Neural cell (in vitro differentiated cells): ENCODE results near the gene PRKCA. TPM values are rescaled to one million over a fixed set of nuclear protein-coding genes. Genes with fewer than 3 reads are reported as not detected.

ENCODE experiments used
- H2AFZ ChIP-seq: fragments of 200-600, 300-800 bp; sonication (generic), shearing (Covaris generic); 2 replicates; pipeline ENCODE4 v1.6.0; 2014; ENCODE audit warnings: low read depth, mild to moderate bottlenecking, antibody characterized with exemption, low read length, moderate library complexity
- H3F3A ChIP-seq: fragments of 200-600 bp; shearing (Covaris generic); 2 replicates; pipeline ENCODE4 v1.6.1; 2016; ENCODE audit warnings: mild to moderate bottlenecking, moderate library complexity, mixed read lengths, antibody characterized with exemption, low read length; ENCODE audit not compliant: insufficient read depth, poor library complexity, severe bottlenecking
- H3K27ac ChIP-seq: fragments of 200-600, 300-800 bp; sonication (generic), shearing (Covaris generic); 2 replicates; pipeline ENCODE4 v1.5.1; 2014; ENCODE audit warnings: mild to moderate bottlenecking, low read length, moderate library complexity
- H3K27me3 ChIP-seq: fragments of 300-800, 200-600 bp; sonication (generic), shearing (Covaris generic); 2 replicates; pipeline ENCODE4 v1.6.0; 2014; ENCODE audit warnings: mild to moderate bottlenecking, low read depth, low read length, moderate library complexity; ENCODE audit not compliant: insufficient read depth
- H3K36me3 ChIP-seq: fragments of 300-800, 200-600 bp; sonication (generic), shearing (Covaris generic); 2 replicates; pipeline ENCODE4 v1.5.1; 2014; ENCODE audit warnings: mild to moderate bottlenecking, antibody characterized with exemption, low read length, moderate library complexity; ENCODE audit not compliant: insufficient read depth
- H3K4me2 ChIP-seq: fragments of 300-800, 200-600 bp; sonication (generic), shearing (Covaris generic); 2 replicates; pipeline ENCODE4 v1.6.0; 2014; ENCODE audit warnings: mild to moderate bottlenecking, low read length
- H3K4me3 ChIP-seq: fragments of 300-800, 200-600 bp; sonication (generic), shearing (Covaris generic); 2 replicates; pipeline ENCODE4 v1.5.1; 2014; ENCODE audit warnings: mild to moderate bottlenecking, low read length, moderate library complexity
- H3K79me2 ChIP-seq: fragments of 200-600 bp; shearing (Covaris generic); replicated peaks from 2 replicates; pipeline ENCODE4 v1.6.0; 2014; ENCODE audit warnings: mild to moderate bottlenecking, low read length, moderate library complexity; ENCODE audit not compliant: insufficient read depth
- H3K9ac ChIP-seq: fragments of 300-800, 200-600 bp; sonication (generic), shearing (Covaris generic); 2 replicates; pipeline ENCODE4 v1.6.1; 2016; ENCODE audit warnings: mild to moderate bottlenecking, low read length, mixed read lengths
- H3K9me2 ChIP-seq: fragments of 200-600 bp; shearing (Covaris generic); 2 replicates; pipeline ENCODE4 v1.6.1; 2016; ENCODE audit warnings: mild to moderate bottlenecking, low read length, mixed read lengths; ENCODE audit not compliant: insufficient read depth
- H3K9me3 ChIP-seq: fragments of 200-600, 300-800 bp; sonication (generic), shearing (Covaris generic); 2 replicates; pipeline ENCODE4 v1.6.1; 2016; ENCODE audit warnings: mild to moderate bottlenecking, mixed run types, low read length, moderate library complexity, mixed read lengths
- H4K20me1 ChIP-seq: fragments of 200-600 bp; shearing (Covaris generic); 2 replicates; pipeline ENCODE4 v1.6.1; 2016; ENCODE audit warnings: mild to moderate bottlenecking, mixed run types; ENCODE audit not compliant: insufficient read depth
- CTCF ChIP-seq: fragments of 450-650 bp; IDR thresholded peaks from 2 replicates; pipeline ENCODE4 v1.5.1; 2014; ENCODE audit warnings: antibody characterized with exemption, mild to moderate bottlenecking, moderate library complexity; ENCODE audit not compliant: poor library complexity, severe bottlenecking
- EP300 ChIP-seq: fragments of 450-650 bp; conservative IDR thresholded peaks from 2 replicates; pipeline ENCODE4 v1.6.1; 2014; ENCODE audit warnings: antibody characterized with exemption, mild to moderate bottlenecking, moderate library complexity; ENCODE audit not compliant: poor library complexity, severe bottlenecking
- EZH2 ChIP-seq: fragments of 200-600, 300-800 bp; shearing (Covaris generic), sonication (generic); IDR thresholded peaks from 2 replicates; pipeline ENCODE4 v1.6.1; 2014; ENCODE audit warnings: antibody characterized with exemption, low read length, borderline replicate concordance, mild to moderate bottlenecking; ENCODE audit not compliant: insufficient read depth, poor library complexity, severe bottlenecking
- MXI1 ChIP-seq: fragments of 450-650 bp; conservative IDR thresholded peaks from 2 replicates; pipeline ENCODE4 v1.6.1; 2014; ENCODE audit warnings: antibody characterized with exemption, mild to moderate bottlenecking; ENCODE audit not compliant: poor library complexity, severe bottlenecking
- POLR2AphosphoS5 ChIP-seq: IDR thresholded peaks from 2 replicates; pipeline ENCODE4 v1.6.1; 2012
- RAD21 ChIP-seq: fragments of 450-650 bp; conservative IDR thresholded peaks from 2 replicates; pipeline ENCODE4 v1.6.1; 2014; ENCODE audit warnings: antibody characterized with exemption, mild to moderate bottlenecking, moderate library complexity
- REST ChIP-seq: IDR thresholded peaks from 2 replicates; pipeline ENCODE4 v1.6.1; 2012; ENCODE audit warnings: borderline replicate concordance
- SMC3 ChIP-seq: fragments of 450-650 bp; conservative IDR thresholded peaks from 2 replicates; pipeline ENCODE4 v1.6.1; 2014; ENCODE audit warnings: antibody characterized with exemption, mild to moderate bottlenecking, moderate library complexity; ENCODE audit not compliant: poor library complexity
- TAF1 ChIP-seq: IDR thresholded peaks from 2 replicates; pipeline ENCODE4 v1.6.1; 2012; ENCODE audit warnings: low read depth
- polyA plus RNA-seq: library from polyadenylated mRNA; depleted of rRNA; stranded (reverse); fragments of >200 nt; gene quantifications from 2 replicates; pipeline ENCODE4 v1.2.3, GENCODE V29; 2014

PRKCA gene
- polyA plus RNA-seq, 1 donor from 2014 or later = 5.9 TPM

DNA sequence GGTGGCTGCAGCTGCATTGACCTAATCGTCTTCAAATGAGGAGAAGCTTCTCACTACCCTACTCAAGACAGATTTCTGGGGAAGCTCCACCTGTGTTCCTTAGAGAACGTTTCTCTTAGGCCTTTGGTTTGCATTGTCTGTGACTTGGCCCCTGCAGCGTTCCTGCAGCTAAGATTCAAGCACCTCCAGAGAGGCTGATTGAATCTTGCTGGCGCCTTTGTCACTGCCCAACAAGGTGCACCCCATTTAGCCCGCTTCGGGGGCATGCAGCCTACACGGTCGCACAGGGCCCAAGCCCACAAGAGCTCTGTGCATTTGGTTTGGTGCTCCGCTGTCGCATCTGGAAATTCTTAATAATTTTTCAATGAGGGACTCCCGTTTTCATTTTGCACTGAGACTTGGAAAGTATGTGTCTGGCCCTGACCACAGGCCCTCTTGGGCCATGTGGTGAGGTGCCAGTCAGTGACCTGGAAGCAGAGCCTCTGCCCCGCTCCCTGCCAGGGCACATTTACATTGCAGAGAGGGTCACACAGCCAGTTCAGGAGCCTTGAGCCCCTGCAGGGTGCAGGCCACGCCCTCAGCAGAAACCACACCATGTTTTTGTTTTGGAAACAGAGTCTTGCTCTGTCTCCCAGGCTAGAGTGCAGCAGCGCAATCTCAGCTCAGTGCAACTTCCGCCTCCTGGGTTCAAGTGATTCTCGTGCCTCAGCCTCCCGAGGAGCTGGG is 481.4 kb downstream of the PRKCA start:
- Histone ChIP-seq H3K9me3 (no peaks in the 10 kb centered on the region), H3K36me3 (no peaks in the 10 kb centered on the region)

More for the DNA sequence above, 481.4 kb downstream of the PRKCA start:
- Histone ChIP-seq H4K20me1 (no peaks in the 10 kb centered on the region), H3K79me2 (no peaks in the 10 kb centered on the region), H3K9ac (no peak overlapping the region), H3K9me2 (no peaks in the 10 kb centered on the region), H3K27me3 (no peaks in the 10 kb centered on the region), H3F3A (no peaks in the 10 kb centered on the region), H2AFZ (no peak overlapping the region), H3K4me3 (no peak overlapping the region), H3K4me2 (no peak overlapping the region), H3K27ac (no peak overlapping the region)
- TF ChIP-seq CTCF = no peak
- no peak for TF ChIP-seq MXI1
- TF ChIP-seq TAF1 = no peak
- no peak for TF ChIP-seq SMC3
- no peak for TF ChIP-seq EZH2
- TF ChIP-seq RAD21 = no peak
- TF ChIP-seq POLR2AphosphoS5 = no peak
- no peak for TF ChIP-seq EP300
- no peak for TF ChIP-seq REST
